Eye (tissue), 1 donor: ENCODE results near the gene MSH5.
A peak's percentile ranks its signal among the peaks of the same experiment; 100 is the strongest.
"Not testable (repeated sequence)": the region's sequence is repeated elsewhere in the genome, so short reads cannot be mapped to it uniquely, and the experiment has no call there.

Experiments used
- DNase-seq: peaks from one replicate; pipeline ENCODE4 v3.0.0-alpha.2; 2015

Gene MSH5

DNA sequence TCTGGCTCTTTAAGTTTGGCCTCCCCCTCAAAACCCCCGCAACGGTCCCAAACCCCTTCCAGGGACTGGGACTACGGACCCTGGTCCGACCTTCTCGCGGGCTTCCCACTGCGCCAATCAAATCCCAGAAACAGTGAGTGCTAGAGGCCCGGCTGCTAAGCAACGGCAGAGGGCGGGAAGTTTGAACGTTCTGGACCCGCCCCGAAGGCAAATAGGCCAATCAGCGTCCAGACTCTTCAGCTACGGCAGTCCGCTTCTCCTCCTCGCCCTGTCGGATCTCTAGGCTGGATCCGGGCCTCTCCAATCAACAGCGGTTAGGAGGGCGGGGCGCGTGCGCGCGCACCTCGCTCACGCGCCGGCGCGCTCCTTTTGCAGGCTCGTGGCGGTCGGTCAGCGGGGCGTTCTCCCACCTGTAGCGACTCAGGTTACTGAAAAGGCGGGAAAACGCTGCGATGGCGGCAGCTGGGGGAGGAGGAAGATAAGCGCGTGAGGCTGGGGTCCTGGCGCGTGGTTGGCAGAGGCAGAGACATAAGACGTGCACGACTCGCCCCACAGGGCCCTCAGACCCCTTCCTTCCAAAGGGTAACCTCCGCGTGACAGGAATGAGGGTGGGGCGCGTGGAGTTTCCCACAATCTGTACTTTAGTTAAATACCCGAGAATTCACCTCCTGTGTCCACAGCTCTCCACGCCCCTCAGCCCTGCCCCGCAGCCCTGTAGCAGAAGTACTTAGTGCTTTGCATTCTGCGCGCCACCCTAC, at the start of gene MSH5:
Gene MSH5 (plus strand): TSS at position 367 of the 758 bp plus-strand sequence. CDS start 462 bp downstream, outside the sequence.
- DNase-seq = peak; percentile 100

DNA sequence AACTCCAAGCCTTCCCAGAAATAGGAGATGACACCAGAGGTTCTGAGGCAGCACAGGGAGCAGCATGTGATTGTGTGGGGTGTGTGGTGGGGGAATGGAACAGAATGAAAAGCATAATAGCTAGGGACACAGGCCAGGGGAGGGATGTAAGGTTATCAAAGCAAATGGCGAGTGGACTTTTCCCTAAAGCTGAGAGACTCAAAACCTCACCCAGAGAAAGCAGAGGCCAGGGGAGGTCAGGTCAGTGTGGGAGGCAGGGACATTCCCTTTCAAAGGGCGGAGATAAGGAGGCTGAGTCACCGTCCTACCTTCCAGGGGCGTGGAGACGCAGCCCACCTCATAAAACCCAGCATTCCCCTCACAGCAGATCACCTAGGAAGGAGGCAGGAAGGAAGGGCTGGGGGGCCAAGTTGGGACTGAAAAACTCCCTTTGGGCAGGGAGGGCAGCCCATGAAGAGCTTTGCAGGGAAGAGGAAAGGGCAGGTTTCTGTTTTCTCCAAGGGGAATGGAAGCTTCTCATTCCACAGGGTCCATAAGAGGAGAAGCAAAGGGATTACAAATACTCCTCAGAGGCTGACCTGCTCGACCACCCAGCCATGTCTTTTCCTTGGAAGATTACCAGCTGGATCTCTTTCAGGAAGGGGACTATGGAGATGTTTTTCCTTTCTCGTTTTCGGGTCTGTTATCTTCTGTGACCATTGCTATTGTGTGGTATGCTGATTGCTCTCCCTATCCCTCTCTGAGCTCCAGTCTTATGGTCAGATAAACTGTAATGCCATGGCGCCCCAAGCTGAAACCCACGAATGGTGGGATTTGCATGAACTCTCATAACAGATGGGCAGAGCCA, 49.4 kb upstream of the MSH5 start:
- no peak for DNase-seq

DNA sequence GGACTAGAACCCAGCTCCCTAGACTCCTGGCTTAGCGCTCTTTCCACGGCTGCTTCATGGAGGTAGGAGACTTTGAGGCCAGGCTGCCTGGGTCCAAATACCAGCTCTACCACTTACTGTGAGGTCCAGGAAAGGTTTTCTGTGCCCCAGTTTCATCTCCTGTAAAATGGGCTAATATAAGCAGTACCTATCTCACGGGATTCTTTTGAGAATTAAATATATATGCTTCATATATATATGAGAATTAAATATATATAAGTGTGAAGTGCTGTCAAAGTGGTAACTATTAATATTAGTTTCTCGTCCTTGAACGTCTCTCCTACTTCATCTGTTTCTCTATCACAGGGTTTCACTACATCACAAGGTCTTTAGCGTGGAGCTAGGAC, 48.7 kb upstream of the MSH5 start:
- DNase-seq = no peak

DNA sequence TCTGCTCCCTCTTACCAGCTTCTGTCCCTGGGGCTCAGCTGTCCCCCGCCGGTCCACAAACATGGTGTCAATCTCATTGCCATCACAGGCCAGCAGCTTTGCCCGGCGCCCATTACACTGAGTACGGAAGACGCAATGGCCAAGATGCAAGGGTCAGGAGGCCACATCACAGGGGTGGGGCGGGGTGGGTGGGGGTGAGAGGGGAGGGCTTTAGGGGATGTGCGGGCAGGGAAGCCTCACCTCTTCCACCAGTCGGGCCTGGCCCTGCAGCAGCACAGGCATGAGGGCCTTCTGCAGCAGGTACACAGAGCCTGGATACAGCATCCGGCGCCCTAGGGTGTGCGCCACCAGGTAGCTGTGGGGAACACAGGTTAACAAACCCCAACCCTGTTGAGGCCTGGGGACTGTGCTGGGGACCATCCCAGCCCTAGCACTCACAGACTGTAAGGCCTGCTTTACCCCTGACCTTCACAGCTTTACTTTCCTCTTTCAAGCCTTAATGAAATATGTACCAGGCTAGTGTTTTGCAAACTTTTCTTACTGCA, 48.2 kb upstream of the MSH5 start:
- DNase-seq = no peak

DNA sequence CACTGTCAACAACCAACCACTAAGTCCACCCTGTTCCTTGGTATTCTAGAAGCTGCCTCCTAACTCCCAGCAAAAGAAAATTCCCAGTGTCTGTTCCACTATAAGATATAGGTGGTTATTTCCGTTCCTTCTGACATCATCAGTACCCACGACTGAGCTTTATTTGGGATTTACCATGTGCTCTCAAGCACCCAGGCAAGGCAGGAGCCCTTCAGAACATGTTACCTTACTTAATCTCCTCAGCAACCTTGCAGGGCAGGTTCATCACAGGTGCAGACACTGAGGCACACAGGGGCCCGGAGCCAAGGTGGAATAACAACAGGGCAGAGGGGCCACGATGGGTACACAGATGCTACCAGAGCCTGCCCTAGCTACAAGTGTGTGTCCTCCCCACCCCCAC, 47.5 kb upstream of the MSH5 start:
- no peak for DNase-seq

DNA sequence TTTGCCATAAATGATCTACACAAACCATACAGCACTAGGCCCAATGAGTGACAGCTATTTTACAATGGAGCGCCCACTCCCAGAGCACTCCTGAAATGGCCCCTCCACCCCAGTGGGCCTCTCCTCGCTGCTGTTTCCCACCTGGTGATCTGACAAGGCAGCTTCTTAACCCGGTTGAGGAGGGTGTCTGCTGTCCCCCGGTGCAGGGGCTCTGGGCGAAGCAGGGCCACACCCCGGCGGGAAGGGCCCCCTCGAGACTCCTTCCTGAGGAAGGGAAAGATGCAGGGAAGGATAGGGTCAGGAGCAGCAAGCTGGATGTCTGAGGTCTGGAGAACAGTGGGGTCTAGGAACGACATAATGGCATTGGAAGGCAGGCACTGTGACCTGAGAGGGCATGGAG, 46.9 kb upstream of the MSH5 start:
- no peak for DNase-seq

DNA sequence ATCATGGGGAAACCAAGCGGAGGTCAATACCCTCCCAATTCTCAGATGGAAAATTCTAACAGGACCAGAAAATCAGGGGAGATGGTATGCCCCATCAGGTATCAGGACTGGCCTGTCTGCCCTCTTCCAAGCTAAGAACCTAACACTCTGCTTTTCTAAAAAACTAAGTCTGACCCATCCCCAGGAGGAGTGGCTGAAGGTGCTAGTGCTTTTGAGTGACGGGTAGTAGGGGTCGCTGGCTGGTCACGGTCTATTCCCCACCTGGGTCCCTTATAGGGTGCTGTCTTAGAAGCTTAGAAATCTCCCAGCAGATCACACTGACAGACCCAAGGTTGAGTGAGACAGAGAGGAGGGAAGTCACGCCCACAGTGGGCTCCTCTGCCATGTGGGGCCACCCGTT, 46.3 kb upstream of the MSH5 start:
- no peak for DNase-seq

DNA sequence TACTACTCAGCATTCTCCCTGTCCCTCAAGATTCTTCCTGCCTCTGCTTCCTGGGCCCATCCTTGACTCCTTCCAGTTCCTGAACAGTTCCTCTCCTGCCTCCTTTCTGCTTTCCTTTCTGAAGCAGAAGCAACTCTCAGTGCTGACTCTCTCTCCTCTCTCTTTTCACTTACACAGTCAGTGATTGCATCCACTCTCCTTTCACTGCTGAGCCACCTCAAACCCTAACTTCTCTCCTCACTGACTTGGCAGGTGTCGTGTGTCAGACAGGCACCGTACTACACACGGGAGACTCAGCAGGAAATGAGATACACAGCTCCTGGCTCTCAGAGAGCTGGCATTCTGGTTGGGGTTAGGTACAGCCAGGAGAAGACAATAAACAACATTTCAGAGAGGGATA, 42.2 kb upstream of the MSH5 start:
- DNase-seq = no peak

DNA sequence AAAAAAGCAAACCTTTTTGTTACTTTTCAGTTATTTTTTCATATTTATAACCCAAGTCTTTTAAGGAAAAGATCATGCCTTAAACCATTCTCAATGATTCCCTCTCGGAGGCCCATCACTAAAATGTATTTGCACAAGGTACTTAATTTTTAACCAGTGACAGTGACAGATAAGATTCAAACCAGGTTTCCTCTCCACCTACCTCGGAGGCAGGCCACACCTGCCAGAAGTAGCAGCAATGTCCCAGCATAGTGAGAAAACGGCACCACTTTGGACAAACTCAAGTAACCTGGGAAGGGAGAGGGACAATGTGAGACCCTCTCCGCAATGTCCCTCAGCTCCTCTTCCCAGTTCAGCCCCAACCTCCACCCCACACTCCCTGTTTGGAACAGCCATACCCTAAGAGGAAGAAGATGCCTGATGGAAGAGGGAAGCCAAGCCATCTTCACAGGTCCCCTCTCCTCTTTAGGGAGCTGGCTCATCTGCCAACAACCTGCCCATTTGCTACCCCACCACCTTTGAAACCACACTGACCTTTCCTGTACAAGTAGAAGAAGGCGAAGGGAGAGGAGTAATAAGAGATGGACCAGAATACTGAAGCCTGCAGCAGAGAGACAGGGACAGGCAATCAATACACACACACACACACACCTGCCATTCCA, 38.9 kb upstream of the MSH5 start:
- no peak for DNase-seq

DNA sequence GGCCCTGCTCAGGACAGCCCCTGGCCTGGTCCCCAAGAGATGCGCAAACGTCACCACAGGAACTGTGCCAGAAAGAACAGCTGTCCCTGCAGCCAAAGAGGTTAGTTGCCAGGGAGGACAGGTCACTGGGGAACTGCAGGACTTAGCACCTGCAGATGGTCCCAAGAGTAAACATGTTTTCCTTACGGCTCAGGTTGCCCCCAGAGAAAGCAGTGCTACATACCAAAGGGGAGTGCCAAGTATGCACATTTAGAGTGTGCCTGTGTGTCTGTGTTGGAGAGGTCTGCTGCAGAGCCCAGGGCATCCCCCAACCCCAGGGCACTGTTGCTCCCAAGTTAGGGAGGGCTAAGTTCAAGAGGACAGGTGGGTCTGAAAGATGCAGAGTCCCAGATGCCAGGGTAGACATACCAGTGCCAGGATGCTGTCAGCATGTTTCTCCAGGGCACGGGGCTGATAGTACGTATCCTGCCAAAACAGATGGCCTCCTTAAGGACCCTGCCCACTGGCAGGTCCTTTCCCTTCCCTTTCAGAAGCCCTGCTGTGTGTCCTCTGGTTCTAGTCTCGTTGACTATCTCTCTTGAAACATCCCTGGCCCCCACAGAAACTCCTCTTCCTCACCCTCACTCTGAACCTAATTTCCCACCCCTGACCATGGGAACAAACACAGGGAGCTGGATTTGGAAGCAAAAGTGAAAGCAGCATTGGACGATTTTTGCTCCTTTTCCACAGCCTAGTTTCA, 38.0 kb upstream of the MSH5 start:
- no peak for DNase-seq

DNA sequence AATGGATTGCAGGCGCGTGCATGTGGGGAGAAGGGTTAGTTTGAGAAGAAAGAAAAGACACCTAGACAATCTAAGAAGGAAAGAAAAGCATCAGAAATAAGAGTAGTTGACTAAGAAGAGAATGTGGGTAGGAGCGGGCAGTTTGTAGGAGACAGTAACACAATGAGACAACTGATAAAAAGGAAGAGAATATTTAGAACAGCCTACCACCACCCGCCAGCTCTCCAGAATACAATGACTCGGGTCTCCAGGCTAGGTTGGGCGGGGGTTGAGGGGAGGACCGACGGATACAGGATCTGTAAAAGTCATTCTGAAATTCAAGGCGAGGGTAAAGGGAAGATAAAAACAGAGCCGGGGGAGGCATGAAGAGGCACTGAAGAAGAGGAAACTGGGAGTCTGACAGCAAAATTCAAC, 37.4 kb upstream of the MSH5 start:
- no peak for DNase-seq

DNA sequence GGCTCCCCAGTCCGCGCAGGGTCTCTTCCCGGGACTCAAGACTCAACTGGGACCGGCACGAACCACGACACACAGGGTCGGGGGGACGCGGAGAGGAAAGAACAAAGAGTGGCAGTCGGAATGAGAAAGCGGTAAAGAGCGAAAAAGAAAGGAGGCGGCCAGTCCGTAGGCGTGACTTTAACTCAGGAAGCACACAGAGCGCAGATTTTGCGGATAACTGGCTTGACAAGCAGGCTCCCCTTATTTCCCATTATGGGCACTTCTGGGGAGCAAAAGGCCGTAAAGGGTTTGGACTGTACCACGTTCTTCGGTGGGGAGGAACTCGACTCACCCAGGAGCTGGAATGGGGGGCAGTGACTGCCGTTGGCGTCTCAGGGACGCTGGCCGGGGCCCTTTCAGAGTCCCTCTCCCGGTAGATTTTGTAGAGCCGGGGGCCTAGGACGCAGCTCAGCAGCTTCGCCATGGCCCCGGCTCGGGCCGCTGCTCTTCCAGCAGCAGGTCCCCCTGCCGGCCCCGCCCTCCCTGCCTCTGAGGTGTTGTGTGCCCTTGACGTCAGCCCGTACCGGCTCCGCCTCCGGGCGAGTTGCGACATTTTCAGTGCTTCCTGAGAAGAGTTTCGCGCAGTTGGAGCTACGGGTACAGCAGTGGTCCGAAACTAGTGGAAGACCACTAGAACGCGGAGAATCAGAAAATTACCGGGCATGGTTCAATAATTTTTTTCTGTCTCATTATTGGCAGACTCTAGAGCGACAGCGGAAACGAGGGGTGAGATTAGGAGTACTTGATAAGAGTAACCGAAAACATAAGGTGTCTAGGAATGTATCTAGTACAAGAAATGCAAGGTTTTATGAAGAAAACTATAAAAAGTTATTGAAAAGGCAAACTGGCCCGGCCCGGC, 36.7 kb upstream of the MSH5 start, which contains the start of gene ABHD16A:
Gene ABHD16A (minus strand): TSS at position 506 of the 898 bp plus-strand sequence. CDS start 43 bp downstream, at position 463.
- DNase-seq = peak; percentile 99

DNA sequence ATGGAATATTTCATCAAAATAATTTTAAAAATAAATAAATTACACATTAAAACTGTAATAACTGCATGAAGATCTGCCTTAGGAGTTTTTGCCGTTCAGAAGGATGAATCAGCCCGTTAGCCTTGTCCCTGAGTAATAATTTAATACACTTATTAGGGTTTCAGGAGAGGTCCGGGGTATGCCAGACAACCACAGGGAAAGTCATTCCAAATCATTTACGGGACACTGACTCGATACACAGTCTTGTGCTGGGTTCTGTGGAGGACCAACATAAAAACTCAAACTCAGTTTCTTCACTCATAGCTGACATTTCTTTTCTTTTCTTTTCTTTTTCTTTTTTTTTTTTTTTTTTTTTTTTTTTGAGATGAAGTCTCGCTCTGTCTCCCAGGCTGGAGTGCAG, 33.9 kb upstream of the MSH5 start:
- peak; percentile 71 for DNase-seq

DNA sequence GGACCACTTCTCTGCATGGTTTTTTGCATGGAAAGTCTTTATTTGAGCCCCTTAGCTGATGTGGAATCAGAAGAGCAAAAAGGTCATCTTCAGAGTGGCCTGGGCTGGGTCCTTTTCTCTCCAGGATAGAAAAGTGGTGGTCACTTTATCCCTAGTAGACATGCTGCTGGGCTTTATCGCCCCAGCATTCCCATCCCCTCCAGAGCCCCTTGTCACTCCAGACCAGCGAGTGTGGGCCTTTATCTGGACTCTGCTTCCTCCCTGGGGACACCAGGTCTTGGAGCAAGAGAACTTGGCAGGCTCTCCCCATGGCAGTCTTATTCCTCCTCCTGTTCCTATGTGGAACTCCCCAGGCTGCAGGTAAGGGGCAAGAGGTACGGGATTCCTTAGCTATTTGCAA, 33.2 kb upstream of the MSH5 start, which contains the start of gene LY6G6F:
Gene LY6G6F (plus strand): TSS at position 268 of the 400 bp plus-strand sequence. CDS start 41 bp downstream, at position 309.
- DNase-seq = no peak

DNA sequence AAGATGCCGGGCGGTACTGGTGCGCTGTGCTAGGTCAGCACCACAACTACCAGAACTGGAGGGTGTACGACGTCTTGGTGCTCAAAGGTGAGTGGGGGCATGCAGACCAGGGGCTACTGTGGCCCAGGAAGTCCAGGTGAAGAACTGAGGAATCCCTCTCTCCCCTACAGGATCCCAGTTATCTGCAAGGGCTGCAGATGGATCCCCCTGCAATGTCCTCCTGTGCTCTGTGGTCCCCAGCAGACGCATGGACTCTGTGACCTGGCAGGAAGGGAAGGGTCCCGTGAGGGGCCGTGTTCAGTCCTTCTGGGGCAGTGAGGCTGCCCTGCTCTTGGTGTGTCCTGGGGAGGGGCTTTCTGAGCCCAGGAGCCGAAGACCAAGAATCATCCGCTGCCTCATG, 32.1 kb upstream of the MSH5 start:
- no peak for DNase-seq

DNA sequence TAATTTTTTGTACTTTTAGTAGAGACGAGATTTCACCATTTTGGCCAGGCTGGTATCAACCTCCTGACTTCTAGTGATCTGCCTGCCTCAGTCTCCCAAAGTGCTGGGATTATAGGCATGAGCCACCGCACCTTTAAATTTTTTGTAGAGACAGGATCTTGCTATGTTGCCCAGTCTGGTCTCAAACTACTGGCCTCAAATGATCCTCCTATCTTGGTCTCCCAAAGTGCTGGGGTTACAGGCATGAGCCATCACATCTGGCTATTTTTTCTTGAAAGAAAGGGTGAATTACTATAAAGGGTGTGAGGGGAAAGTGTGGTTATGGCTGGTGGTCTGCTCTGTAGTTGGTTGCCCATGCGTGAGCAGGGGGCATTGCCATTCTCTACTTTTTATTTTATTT, 31.6 kb upstream of the MSH5 start:
- no peak for DNase-seq

DNA sequence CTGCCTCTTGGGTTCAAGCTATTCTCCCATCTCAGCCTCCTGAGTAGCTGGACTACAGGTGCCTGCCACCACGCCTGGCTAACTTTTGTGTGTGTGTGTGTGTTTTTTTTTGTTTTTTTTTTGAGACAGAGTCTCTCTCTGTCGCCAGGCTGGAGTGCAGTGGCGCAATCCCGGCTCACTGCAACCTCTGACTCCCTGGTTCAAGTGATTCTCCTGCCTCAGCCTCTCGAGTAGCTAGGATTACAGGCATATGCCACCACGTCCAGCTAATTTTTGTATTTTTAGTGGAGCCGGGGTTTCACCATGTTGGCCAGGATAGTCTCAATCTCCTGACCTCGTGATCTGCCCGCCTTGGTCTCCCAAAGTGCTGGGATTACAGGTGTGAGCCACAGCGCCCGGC, 30.6 kb upstream of the MSH5 start:
- not testable (repeated sequence) for DNase-seq

DNA sequence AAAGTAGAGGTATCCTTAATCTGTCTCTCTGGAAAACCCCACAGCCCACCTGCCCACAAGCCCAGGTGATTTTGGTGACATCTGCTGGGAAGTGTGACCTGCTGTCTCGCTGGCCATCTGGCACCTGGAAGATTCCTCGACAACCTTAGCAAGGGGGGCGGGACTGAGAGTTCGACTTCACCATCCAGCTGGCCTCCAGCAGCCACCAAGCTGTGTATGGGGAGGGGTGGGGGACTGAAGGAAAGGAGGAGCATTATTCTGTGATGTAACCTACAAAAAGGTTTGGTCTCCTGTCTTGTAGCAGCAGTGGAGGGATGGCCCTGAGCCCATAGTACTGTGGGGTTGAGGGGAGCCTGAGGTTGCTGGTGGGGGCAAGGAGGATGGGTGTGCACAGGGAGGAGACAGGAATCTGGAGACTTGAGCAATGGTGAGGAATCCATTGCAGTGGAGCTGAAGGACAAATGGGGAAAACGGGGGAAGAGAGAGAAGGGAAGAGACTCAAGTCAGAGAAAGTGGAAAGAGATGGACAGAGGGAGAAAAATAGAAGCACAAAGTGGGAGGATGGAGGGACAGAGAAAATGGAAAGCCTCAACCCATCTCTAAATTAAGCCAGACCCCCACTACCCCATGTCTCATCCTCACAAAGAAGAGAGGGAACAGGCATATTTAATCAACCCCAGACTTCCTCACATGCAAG, 29.1 kb upstream of the MSH5 start:
- DNase-seq = no peak

DNA sequence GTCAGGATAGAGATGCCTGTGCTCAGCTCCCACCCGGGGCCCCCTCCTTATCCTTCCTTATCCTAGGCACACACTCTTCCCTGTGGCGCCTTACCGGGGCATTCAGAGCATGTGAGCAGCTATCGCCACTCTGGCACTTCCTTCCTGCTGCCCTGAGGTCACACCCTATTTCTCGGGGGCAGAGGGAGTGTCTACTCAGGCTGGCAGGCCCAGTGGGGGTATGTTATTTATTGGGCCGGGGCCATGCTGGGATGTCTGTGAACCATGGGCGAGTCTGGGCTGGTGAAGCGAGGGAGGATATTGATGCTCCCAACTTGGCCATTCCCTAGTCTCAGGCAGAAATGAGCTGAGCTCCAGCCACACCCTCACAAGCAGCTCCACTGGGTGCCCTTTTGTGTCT, 28.6 kb upstream of the MSH5 start:
- no peak for DNase-seq

DNA sequence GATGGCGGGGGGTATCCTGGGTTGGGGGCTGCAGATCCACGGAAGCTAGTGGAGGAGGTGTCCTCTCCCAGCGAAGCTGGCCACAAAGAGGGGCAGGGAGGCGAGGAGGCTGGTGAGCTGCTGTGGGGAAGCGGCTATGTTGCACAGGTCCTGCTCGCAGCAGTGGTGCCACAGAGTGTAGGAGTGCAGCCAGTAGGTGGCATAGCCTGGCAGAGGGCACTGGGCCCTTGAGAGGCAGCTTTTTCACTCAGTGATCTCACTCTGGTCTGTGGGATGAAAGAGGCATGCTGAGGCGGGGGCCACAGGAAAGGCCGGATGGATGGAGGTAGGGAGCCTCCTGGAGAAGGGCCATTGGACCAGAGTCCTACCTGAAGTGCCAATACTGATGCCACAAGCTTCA, 27.5 kb upstream of the MSH5 start:
- DNase-seq = no peak

DNA sequence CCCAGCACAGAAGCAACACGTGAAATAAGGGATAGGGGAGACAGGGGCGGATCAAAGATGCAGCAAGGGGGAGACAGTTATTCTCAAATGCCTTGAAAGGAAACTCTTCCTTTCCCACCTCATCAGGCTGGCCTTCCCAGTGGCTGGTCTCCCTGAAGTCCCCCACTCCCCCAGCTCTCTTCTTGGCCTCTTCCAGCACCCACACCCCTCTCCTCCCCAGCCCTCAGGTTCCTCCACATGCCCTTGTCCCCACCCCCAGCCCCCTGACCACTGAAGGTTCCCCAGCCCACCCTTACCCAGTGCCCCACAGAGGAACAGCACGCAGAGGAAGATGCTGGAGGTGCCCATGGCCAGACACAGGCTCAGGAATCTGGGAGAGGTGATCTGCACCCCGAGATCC, 26.3 kb upstream of the MSH5 start:
- DNase-seq = no peak
